PC-9 (cell line): ENCODE results near the gene ADGRB3.

Source experiments
- CTCF ChIP-seq: fragments of 200-600 bp; sonication (generic); conservative IDR thresholded peaks from 2 replicates; pipeline ENCODE4 v1.6.1; 2017; ENCODE audit warnings: mixed run types, antibody characterized with exemption, mild to moderate bottlenecking, moderate library complexity
- EZH2 ChIP-seq: fragments of 200-600 bp; sonication (generic); IDR thresholded peaks from 2 replicates; pipeline ENCODE4 v1.8.0; 2017; ENCODE audit warnings: antibody characterized with exemption, low read depth

- TF ChIP-seq CTCF (no peak), EZH2 (no peak)
Observed at GRCh38 chr6:68639826-68640490, 4.9 kb downstream of the ADGRB3 start.
